Liver (tissue), 9 donors: ENCODE data around the gene CFAP61. TPM values are rescaled to one million over a fixed set of nuclear protein-coding genes. Genes with fewer than 3 reads are reported as not detected.

Source experiments
- DNase-seq: peaks from one replicate; pipeline ENCODE4 v3.0.0-alpha.2; 2017; ENCODE audit warnings: low spot score
- H3K27ac ChIP-seq, 2 donors: one replicate each; pipeline ENCODE4 v1.7.0; 2013; ENCODE audit warnings: inconsistent platforms in 2 of 2, low read length in 2 of 2, control low read depth in 1 of 2, low read depth in 1 of 2, mild to moderate bottlenecking in 1 of 2
- H3K27me3 ChIP-seq, 4 donors: one replicate each; pipeline versions ENCODE4 v1.6.1 to v1.7.0; 2013; ENCODE audit warnings: low read length in 3 of 4, inconsistent platforms in 1 of 4, mild to moderate bottlenecking in 1 of 4, moderate library complexity in 1 of 4; ENCODE audit not compliant: control insufficient read depth in 4 of 4, insufficient read depth in 4 of 4
- H3K36me3 ChIP-seq, 4 donors: one replicate each; pipeline versions ENCODE4 v1.6.1 to v1.7.0; 2013; ENCODE audit warnings: low read length in 3 of 4, mild to moderate bottlenecking in 3 of 4, low read depth in 1 of 4, moderate library complexity in 1 of 4; ENCODE audit not compliant: control insufficient read depth in 4 of 4, insufficient read depth in 3 of 4
- H3K4me1 ChIP-seq, 4 donors: one replicate each; pipeline versions ENCODE4 v1.6.1 to v1.7.0; 2013; ENCODE audit warnings: low read length in 3 of 4, mild to moderate bottlenecking in 3 of 4, moderate library complexity in 1 of 4; ENCODE audit not compliant: control insufficient read depth in 4 of 4, insufficient read depth in 4 of 4
- H3K4me3 ChIP-seq, 3 donors: one replicate each; pipeline versions ENCODE4 v1.6.1 to v1.7.0; 2013; ENCODE audit warnings: low read length in 3 of 3, control low read depth in 1 of 3, low read depth in 1 of 3, mild to moderate bottlenecking in 1 of 3
- H3K9ac ChIP-seq, 2 donors: one replicate each; pipeline ENCODE4 v1.7.0; 2013; ENCODE audit warnings: low read length in 2 of 2, mild to moderate bottlenecking in 2 of 2, moderate library complexity in 2 of 2, control low read depth in 1 of 2, low read depth in 1 of 2
- H3K9me3 ChIP-seq, 4 donors: one replicate each; pipeline versions ENCODE4 v1.6.1 to v1.7.0; 2013; ENCODE audit warnings: low read length in 3 of 4; ENCODE audit not compliant: control insufficient read depth in 4 of 4
- FOXA1 ChIP-seq: IDR thresholded peaks from 2 replicates; pipeline ENCODE4 v1.6.1; 2016; ENCODE audit warnings: antibody characterized with exemption
- FOXA2 ChIP-seq: IDR thresholded peaks from 2 replicates; pipeline ENCODE4 v1.6.1; 2016; ENCODE audit warnings: antibody characterized with exemption
- GABPA ChIP-seq, 2 donors: IDR thresholded peaks in 1 of 2; conservative IDR thresholded peaks in 1 of 2; 2 replicates each; pipeline ENCODE4 v1.6.1; 2016; ENCODE audit warnings: antibody characterized with exemption in 2 of 2, mild to moderate bottlenecking in 1 of 2, moderate library complexity in 1 of 2
- HNF4A ChIP-seq, 2 donors: conservative IDR thresholded peaks; 2 replicates each; pipeline ENCODE4 v1.6.1; 2016; ENCODE audit warnings: antibody characterized with exemption in 2 of 2, mild to moderate bottlenecking in 2 of 2
- HNF4G ChIP-seq: IDR thresholded peaks from 2 replicates; pipeline ENCODE4 v1.6.1; 2016; ENCODE audit warnings: antibody characterized with exemption
- NR2F2 ChIP-seq: IDR thresholded peaks from 2 replicates; pipeline ENCODE4 v1.6.1; 2016; ENCODE audit warnings: antibody characterized with exemption
- RAD21 ChIP-seq, 2 donors: IDR thresholded peaks; 2 replicates each; pipeline ENCODE4 v1.6.1; 2016; ENCODE audit warnings: antibody characterized with exemption in 2 of 2, mild to moderate bottlenecking in 2 of 2
- RXRA ChIP-seq, 2 donors: IDR thresholded peaks; 2 replicates each; pipeline ENCODE4 v1.6.1; 2017 to 2018; ENCODE audit warnings: antibody characterized with exemption in 2 of 2, mild to moderate bottlenecking in 1 of 2
- SP1 ChIP-seq: IDR thresholded peaks from 2 replicates; pipeline ENCODE4 v1.6.1; 2018; ENCODE audit warnings: antibody characterized with exemption, mild to moderate bottlenecking
- TAF1 ChIP-seq: conservative IDR thresholded peaks from 2 replicates; pipeline ENCODE4 v1.6.1; 2016; ENCODE audit warnings: antibody characterized with exemption, mild to moderate bottlenecking
- YY1 ChIP-seq: IDR thresholded peaks from 2 replicates; pipeline ENCODE4 v1.6.1; 2016; ENCODE audit warnings: antibody characterized with exemption, mild to moderate bottlenecking
- WGBS: extraction: QIAGEN DNeasy Blood & Tissue Kit; methylation state at CpG from one replicate; pipeline ENCODE4 v1.1.7; 2013; 5-methylcytosine and 5-hydroxymethylcytosine counted together
- polyA plus RNA-seq, 2 donors: library from polyadenylated mRNA; stranded (reverse) in 1 of 2; unstranded in 1 of 2; fragments of 200-250 nt in 1 of 2; fragments of >200 nt in 1 of 2; fragmentation: Nextera tagmentation in 1 of 2; extraction: Ambion mirVana in 1 of 2; gene quantifications; one replicate each; pipeline versions ENCODE4 v1.2.1 to v1.2.3, GENCODE V29; 2013 to 2015
- total RNA-seq, 2 donors: library from RNA; depleted of rRNA; stranded (reverse); fragments of >200 nt; gene quantifications; one replicate each; pipeline ENCODE4 v1.2.3, GENCODE V29; 2014
- TF ChIP-seq, protein P1 (sequence below): IDR thresholded peaks from 2 replicates; pipeline ENCODE4 v1.6.1; 2016; ENCODE audit warnings: antibody characterized with exemption
- TF ChIP-seq, protein P2 (sequence below): IDR thresholded peaks from 2 replicates; pipeline ENCODE4 v1.6.1; 2016; ENCODE audit warnings: antibody characterized with exemption
- TF ChIP-seq, protein P3 (sequence below): IDR thresholded peaks from 2 replicates; pipeline ENCODE4 v1.6.1; 2016; ENCODE audit warnings: antibody characterized with exemption
- donor health status: healthy.
- donor health status: healthy.
- donor health status: healthy.
- donor health status: healthy.
- donor health status: healthy.

Gene CFAP61
- total and polyA plus RNA-seq, 4 donors = 0.05 TPM; not detected in 3

DNA sequence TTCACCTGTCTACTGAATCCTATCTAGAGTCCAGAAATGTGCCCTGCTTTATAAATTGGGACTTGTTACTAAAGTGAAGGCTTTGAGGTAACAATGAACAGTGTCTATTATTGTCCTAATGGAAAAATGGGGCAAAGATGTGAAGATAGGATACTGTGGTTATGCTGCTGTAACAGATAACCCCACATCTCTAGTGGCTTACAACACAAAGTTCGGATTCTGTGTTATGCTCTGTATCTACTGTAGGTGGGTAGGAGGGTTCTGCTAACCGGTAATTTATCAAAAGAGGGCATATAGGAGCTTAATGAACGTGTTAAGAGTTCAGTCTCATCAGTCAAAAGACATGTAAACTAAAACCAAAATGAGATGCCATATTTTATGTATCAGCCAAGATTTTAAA, 28.9 kb upstream of the CFAP61 start:
- WGBS = 94% methylated on average over 3 of the region's 3 CpGs
- H3K9me3 ChIP-seq = no peaks in the 10 kb centered on the region
- H3K27me3 ChIP-seq = no peaks in the 10 kb centered on the region
- no peak for DNase-seq
- TF ChIP-seq HNF4G (no peak), NR2F2 (no peak), RAD21 (IDR thresholded peaks at IDR 0.05) (no peak), GABPA (IDR thresholded peaks at IDR 0.05 in 1 of 2, conservative IDR thresholded peaks at IDR 0.05 in 1 of 2) (no peak), FOXA1 (no peak), FOXA2 (no peak)
- TF ChIP-seq, protein P1, sequence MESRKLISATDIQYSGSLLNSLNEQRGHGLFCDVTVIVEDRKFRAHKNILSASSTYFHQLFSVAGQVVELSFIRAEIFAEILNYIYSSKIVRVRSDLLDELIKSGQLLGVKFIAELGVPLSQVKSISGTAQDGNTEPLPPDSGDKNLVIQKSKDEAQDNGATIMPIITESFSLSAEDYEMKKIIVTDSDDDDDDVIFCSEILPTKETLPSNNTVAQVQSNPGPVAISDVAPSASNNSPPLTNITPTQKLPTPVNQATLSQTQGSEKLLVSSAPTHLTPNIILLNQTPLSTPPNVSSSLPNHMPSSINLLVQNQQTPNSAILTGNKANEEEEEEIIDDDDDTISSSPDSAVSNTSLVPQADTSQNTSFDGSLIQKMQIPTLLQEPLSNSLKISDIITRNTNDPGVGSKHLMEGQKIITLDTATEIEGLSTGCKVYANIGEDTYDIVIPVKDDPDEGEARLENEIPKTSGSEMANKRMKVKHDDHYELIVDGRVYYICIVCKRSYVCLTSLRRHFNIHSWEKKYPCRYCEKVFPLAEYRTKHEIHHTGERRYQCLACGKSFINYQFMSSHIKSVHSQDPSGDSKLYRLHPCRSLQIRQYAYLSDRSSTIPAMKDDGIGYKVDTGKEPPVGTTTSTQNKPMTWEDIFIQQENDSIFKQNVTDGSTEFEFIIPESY = no peak
- H3K27ac ChIP-seq = no peak overlapping the region
- peaks cover 6 to 12% (median 10%) of the 10 kb centered on the region in 4 donors for H3K4me1 ChIP-seq
- no peak overlapping the region for H3K9ac ChIP-seq
- no peak overlapping the region for H3K4me3 ChIP-seq
- peaks cover 2 to 11% (median 6%) of the 10 kb centered on the region in 4 donors for H3K36me3 ChIP-seq

DNA sequence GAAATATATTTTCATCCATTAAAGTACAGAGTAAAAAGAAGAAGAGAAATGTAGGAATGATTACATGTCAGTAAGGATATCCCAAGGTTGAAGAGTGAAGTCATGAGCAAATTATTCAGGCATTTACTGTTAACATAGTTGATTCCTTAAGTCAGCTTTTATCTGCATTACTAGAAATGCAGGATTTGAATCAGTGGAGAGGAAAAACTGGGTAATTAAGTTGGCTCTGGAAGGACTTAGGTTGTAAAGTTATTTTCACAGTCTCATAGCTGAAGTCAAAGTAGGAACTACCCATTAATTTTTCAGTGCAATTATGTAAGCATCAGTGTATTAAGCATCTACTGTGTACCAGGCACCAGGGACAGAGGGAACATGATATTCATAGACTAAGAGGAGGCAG, 27.4 kb upstream of the CFAP61 start:
- DNase-seq = no peak
- Histone ChIP-seq H3K9me3 (no peaks in the 10 kb centered on the region), H3K4me1 (peaks cover 0 to 3% (median 0%) of the 10 kb centered on the region in 4 donors), H3K4me3 (no peak overlapping the region), H3K27me3 (no peaks in the 10 kb centered on the region), H3K27ac (no peak overlapping the region), H3K9ac (no peak overlapping the region), H3K36me3 (peaks cover 3 to 11% (median 9%) of the 10 kb centered on the region in 4 donors)
- TF ChIP-seq TAF1 (no peak), RAD21 (IDR thresholded peaks at IDR 0.05) (no peak)
- TF ChIP-seq, protein P2, sequence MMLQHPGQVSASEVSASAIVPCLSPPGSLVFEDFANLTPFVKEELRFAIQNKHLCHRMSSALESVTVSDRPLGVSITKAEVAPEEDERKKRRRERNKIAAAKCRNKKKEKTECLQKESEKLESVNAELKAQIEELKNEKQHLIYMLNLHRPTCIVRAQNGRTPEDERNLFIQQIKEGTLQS = no peak
- TF ChIP-seq, protein P3, sequence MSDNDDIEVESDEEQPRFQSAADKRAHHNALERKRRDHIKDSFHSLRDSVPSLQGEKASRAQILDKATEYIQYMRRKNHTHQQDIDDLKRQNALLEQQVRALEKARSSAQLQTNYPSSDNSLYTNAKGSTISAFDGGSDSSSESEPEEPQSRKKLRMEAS = no peak

DNA sequence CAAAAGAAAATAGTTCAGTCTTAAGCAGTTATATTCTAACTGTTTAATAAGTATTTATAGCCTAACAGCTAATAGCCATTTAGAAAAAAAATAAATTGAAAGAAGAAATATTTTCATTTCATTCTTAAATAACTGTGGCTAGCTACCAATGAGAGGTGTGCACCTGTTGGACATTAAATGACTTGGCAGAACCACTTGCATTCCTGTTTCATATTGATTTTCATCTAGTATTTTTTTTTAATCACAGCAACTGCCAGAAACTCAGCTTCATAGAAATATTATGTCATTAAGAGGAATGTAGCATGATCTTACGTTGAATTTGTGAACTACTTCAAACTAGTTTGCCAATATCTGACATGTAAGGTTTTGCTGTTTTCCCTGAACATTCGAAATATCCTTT, 25.0 kb upstream of the CFAP61 start:
- Histone ChIP-seq H3K9me3 (no peaks in the 10 kb centered on the region), H3K9ac (no peak overlapping the region), H3K27ac (no peak overlapping the region), H3K27me3 (no peaks in the 10 kb centered on the region), H3K4me3 (no peak overlapping the region), H3K4me1 (no peaks in the 10 kb centered on the region), H3K36me3 (peaks cover 11 to 17% (median 16%) of the 10 kb centered on the region in 4 donors)
- TF ChIP-seq HNF4A (conservative IDR thresholded peaks at IDR 0.05) (no peak), YY1 (no peak), RXRA (IDR thresholded peaks at IDR 0.05) (no peak), TAF1 (no peak), RAD21 (IDR thresholded peaks at IDR 0.05) (no peak), SP1 (no peak)
- WGBS = 84% methylated on average over 2 of the region's 2 CpGs
- no peak for DNase-seq
